T-cell (primary cell): ENCODE data around the gene FAXDC2. TPM values are rescaled to one million over a fixed set of nuclear protein-coding genes. Genes with fewer than 3 reads are reported as not detected.

Experiments used
- ATAC-seq, 4 experiments: fragments of 200-7000 bp in 3 of 4; fragments of 150-1000 bp in 1 of 4; cut with Tn5 transposase; replicated peaks in 1 of 4; 1 replicate in 3 of 4; 2 replicates in 1 of 4; pipeline ENCODE4 v1.10.0; 2021; ENCODE audit warnings: moderate library complexity in 3 of 4, mild to moderate bottlenecking in 2 of 4, moderate number of reproducible peaks in 1 of 4
- CTCF ChIA-PET, 2 donors: fragments of 300-600 bp; sonication (Branson Sonifier 250); formaldehyde crosslinking; loops; one replicate each; lab custom pipeline; 2022; ENCODE audit warnings: antibody characterized with exemption in 2 of 2; lab: Charles Lee
- POLR2A ChIA-PET, 2 donors: fragments of 300-600 bp; sonication (Branson Sonifier 250); formaldehyde crosslinking; loops; one replicate each; lab custom pipeline; 2022; ENCODE audit warnings: antibody characterized with exemption in 2 of 2; lab: Charles Lee
- DNase-seq, 35 experiments: peaks; one replicate each; pipeline versions ENCODE4 v3.0.0 to v3.0.0-alpha.2; 2013 to 2023
- H3K27ac ChIP-seq: one replicate; pipeline ENCODE4 v1.5.1; 2013; ENCODE audit warnings: low read length
- H3K27me3 ChIP-seq, 2 experiments: replicated peaks in 1 of 2; 1 replicate in 1 of 2; 2 replicates in 1 of 2; pipeline versions ENCODE4 v1.6.1 to v1.7.0; 2013; ENCODE audit warnings: low read length in 1 of 2, mixed read lengths in 1 of 2; ENCODE audit not compliant: control insufficient read depth in 2 of 2, insufficient read depth in 2 of 2; ENCODE audit errors: extremely low read depth in 1 of 2
- H3K36me3 ChIP-seq, 2 donors: 1 replicate in 1 of 2; 2 replicates in 1 of 2; pipeline versions ENCODE4 v1.6.1 to v1.7.0; 2013; ENCODE audit warnings: low read length in 1 of 2; ENCODE audit not compliant: control insufficient read depth in 2 of 2, insufficient read depth in 1 of 2; ENCODE audit errors: extremely low read depth in 1 of 2
- H3K4me1 ChIP-seq, 2 experiments: 1 replicate in 1 of 2; 2 replicates in 1 of 2; pipeline versions ENCODE4 v1.6.1 to v1.7.0; 2013; ENCODE audit warnings: low read length in 2 of 2, mixed read lengths in 1 of 2; ENCODE audit not compliant: insufficient read depth in 2 of 2, control insufficient read depth in 1 of 2; ENCODE audit errors: extremely low read depth in 1 of 2
- H3K4me3 ChIP-seq, 2 donors: 1 replicate in 1 of 2; 2 replicates in 1 of 2; pipeline versions ENCODE4 v1.5.1 to v1.7.0; 2013; ENCODE audit warnings: mild to moderate bottlenecking in 2 of 2, low read length in 1 of 2, moderate library complexity in 1 of 2; ENCODE audit not compliant: control insufficient read depth in 1 of 2; ENCODE audit errors: extremely low read depth in 1 of 2
- H3K9me3 ChIP-seq: 2 replicates; pipeline ENCODE4 v1.7.0; 2013
- H3K27ac Mint-ChIP-seq, 2 donors: one replicate each; pipeline ENCODE4 v1.8.0; 2020 to 2021; ENCODE audit warnings: mild to moderate bottlenecking in 2 of 2, mixed read lengths in 2 of 2
- H3K27me3 Mint-ChIP-seq, 2 donors: one replicate each; pipeline ENCODE4 v1.8.0; 2021 to 2022; ENCODE audit warnings: mixed read lengths in 2 of 2
- H3K36me3 Mint-ChIP-seq: one replicate; pipeline ENCODE4 v1.8.0; 2021; ENCODE audit warnings: mixed read lengths
- H3K4me1 Mint-ChIP-seq, 3 donors: one replicate each; pipeline ENCODE4 v1.8.0; 2020 to 2022; ENCODE audit warnings: mixed read lengths in 3 of 3, mild to moderate bottlenecking in 1 of 3
- H3K4me3 Mint-ChIP-seq, 3 donors: one replicate each; pipeline ENCODE4 v1.8.0; 2020 to 2022; ENCODE audit warnings: mild to moderate bottlenecking in 3 of 3, mixed read lengths in 3 of 3, moderate library complexity in 3 of 3
- H3K9me3 Mint-ChIP-seq, 3 donors: one replicate each; pipeline ENCODE4 v1.8.0; 2020 to 2022; ENCODE audit warnings: mixed read lengths in 3 of 3
- WGBS: methylation state at CpG from one replicate; pipeline ENCODE4 v1.1.5; 2013; ENCODE audit warnings: missing lambda C conversion rate; ENCODE audit not compliant: insufficient coverage; 5-methylcytosine and 5-hydroxymethylcytosine counted together
- total RNA-seq, 35 experiments: library from RNA in 6 of 35; stranded (reverse) in 6 of 35; fragments of 120-200 nt in 1 of 35; gene quantifications; one replicate each; pipeline versions ENCODE4 v1.2.1 to v1.2.4 and lab custom pipeline; 2013 to 2026

Gene FAXDC2
- total RNA-seq, 5 donors from 2014 or later (not counting 1 experiment from before 2014, with no cell fraction given) = 0.29 to 0.44 (median 0.38) TPM; not detected in 1

DNA sequence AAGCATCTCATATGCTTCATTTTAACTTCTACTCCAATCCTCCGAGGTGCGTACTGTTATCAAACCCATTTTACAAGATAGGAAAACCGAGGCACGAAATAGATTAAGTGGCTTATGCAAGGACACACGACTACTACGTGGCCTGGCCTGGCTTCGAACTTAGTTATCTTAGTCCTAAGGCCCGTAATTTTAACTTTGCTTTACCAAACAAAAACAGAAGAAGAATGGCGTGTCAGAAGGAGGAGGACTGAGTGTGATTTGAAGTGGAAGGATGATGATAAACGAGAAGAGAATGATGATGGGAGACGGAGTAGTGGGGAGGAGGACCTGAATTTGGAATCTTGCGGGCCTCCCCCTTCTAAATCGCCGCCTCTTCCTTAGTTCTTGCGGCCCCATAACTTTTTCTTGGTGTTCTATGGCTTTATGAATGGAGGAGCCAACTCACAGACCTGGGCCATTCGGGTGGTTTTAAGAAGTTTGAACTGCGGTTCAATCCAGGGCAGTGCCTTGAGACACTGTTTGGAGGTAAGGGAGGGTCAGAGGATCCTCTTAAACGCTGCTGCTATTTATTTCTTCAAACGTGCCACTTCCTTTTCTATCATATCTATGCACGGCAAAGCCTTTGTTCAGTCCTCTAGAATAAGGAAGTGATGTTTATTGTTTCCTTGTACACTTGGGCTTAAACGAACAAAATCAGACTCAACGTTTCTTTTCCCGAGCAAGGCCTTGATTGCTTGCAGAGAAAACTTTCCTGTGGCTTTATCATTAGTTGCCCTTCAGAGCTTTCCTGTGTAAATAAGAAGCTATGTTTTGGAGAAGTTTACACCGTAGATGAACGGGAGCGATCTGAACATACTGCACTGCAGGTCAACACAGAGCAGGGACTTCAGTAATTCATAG lies 8.8 kb upstream of the FAXDC2 start:
- CTCF ChIA-PET = no interaction called here
- POLR2A ChIA-PET = interaction anchor here (0.6 to 0.9 kb wide), 3 partner anchors 78 to 441 kb away, joined by 3 read pairs; no protein-coding TSS in a partner anchor
- H3K27ac Mint-ChIP-seq = peak overlapping the region; percentile 94 to 99
- peaks cover 12% of the 10 kb centered on the region for H3K36me3 Mint-ChIP-seq
- no peaks in the 10 kb centered on the region for H3K27me3 Mint-ChIP-seq
- H3K4me3 Mint-ChIP-seq = peak overlapping the region; percentile 88 to 95 (median 93)
- no peak for ATAC-seq
- Histone ChIP-seq H3K36me3 (peaks cover 3 to 14% of the 10 kb centered on the region in 2 donors), H3K9me3 (no peaks in the 10 kb centered on the region), H3K27ac (peak overlapping the region; percentile 90), H3K4me1 (peaks cover 30 to 35% of the 10 kb centered on the region in 2 experiments), H3K4me3 (peak overlapping the region; percentile 59 to 81), H3K27me3 (no peaks in the 10 kb centered on the region)
- 0% methylated on average over 13 of the region's 26 CpGs for WGBS
- no peaks in the 10 kb centered on the region for H3K9me3 Mint-ChIP-seq
- peak in 11 of 35 experiments; percentile 2 to 47 (median 10) for DNase-seq
- H3K4me1 Mint-ChIP-seq = peaks cover 49 to 57% (median 51%) of the 10 kb centered on the region in 3 donors

DNA sequence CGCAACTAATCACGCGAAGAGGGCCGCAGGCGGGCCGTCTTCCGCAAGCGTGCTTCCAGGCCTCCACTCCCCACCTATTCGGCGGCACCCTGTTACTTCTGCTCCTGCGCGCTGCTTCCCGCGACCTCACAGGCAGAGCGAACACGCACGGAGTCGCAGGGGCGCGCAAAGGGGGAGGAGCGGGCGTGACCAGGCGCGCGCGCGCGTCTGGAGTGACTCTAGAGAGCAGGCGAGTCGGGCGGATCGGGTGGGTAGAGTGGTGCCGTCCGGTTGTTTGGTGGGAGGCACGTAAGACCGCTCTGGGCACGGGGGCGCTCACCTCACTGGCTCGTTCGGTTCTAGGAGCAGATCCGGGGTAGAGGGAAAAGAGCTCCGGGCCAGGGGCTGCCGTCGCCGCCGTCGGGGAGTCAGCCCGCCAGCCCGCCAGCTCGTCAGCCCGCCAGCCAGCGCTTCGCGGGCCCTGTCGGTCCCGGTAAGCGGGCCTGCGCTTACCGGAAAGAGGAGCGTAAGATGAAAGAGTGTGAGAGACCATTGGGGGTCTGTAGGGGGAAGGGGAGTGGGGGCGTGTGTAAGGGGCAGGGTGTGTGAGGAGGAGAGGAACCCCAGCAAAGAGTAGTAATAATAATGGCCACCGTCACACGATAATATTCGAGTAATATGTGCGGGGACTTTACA lies 8.0 kb upstream of the FAXDC2 start, which contains the start of gene CNOT8:
TSS of gene CNOT8 (plus strand) at position 331 of the 675 bp plus-strand sequence. CDS start 4,652 bp downstream, outside the sequence.
- Histone ChIP-seq H3K9me3 (no peaks in the 10 kb centered on the region), H3K27ac (peak within 1 kb of the TSS; percentile 90), H3K4me3 (peak within 1 kb of the TSS; percentile 59 to 81), H3K36me3 (peaks cover 3 to 7% of the 10 kb centered on the region in 2 donors), H3K4me1 (peaks cover 30 to 35% of the 10 kb centered on the region in 2 experiments), H3K27me3 (no peaks in the 10 kb centered on the region)
- Mint-ChIP-seq H3K4me1 (peaks cover 44 to 54% (median 45%) of the 10 kb centered on the region in 3 donors), H3K27ac (peak within 1 kb of the TSS; percentile 94 to 99), H3K27me3 (no peaks in the 10 kb centered on the region), H3K9me3 (no peaks in the 10 kb centered on the region), H3K4me3 (peak within 1 kb of the TSS; percentile 88 to 95 (median 93)), H3K36me3 (peaks cover 10% of the 10 kb centered on the region)
- ChIA-PET CTCF (interaction anchor here in 1 of 2 donors (1.1 kb wide), 1 partner anchor 14 kb away, joined by 3 read pairs; no protein-coding TSS in a partner anchor), POLR2A (interaction anchor here (0.6 to 0.9 kb wide), 4 partner anchors 44 to 441 kb away, joined by 3 to 7 read pairs (median 3); no protein-coding TSS in a partner anchor)
- 1% methylated on average over 40 of the region's 65 CpGs for WGBS
- DNase-seq (peak; percentile 95 to 98 (median 97)), ATAC-seq (peak; percentile 78 to 87 (median 78))

DNA sequence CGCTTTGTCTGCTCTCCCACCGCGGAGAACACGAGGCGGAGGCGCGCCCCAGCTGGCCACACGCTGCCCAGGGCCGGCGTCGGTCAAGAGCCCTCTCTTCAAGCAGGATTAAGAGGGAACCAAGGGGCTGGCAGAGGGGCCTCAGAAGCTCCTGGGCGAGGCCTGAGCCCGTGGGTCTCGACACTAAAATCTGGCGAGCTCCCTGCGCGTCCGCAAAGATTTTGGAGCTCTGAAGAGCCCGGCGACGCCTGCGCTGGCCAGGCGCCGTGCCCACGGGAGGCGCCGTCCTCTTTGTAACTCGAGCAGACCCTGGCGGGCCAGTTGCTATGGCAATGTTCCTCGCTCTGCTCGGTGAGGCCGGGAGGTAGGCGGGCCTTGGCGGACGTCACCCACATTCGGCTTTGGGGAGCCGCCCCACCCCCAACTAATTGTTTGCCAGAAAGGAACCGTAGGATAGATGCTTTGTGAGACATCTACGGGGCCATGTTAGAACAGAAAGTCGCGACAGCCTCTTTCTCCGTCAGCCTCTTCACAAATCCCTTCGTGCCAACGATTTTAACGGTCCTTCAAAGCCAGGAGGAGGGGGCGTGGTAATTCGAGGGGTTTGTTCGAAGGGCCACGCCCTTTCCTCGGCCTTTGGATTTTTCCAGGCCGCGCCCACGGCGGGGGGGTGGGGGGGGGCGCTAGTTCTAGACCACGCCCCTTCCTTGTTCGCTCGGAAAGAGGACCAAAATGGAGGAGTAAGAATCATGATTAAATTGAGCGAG lies 7.3 kb upstream of the FAXDC2 start:
- H3K4me3 ChIP-seq = peak overlapping the region; percentile 59 to 81
- Mint-ChIP-seq H3K4me3 (peak overlapping the region; percentile 88 to 95 (median 93)), H3K9me3 (no peaks in the 10 kb centered on the region), H3K36me3 (peaks cover 8% of the 10 kb centered on the region), H3K4me1 (peaks cover 38 to 47% (median 39%) of the 10 kb centered on the region in 3 donors), H3K27ac (peak overlapping the region; percentile 94 to 99), H3K27me3 (no peaks in the 10 kb centered on the region)
- peaks cover 0 to 3% of the 10 kb centered on the region in 2 donors for H3K36me3 ChIP-seq
- under 1% methylated on average over 40 of the region's 59 CpGs for WGBS
- no peaks in the 10 kb centered on the region for H3K27me3 ChIP-seq
- peaks cover 28 to 30% of the 10 kb centered on the region in 2 experiments for H3K4me1 ChIP-seq
- ATAC-seq (peak; percentile 60 to 65 (median 64)), DNase-seq (peak; percentile 69 to 92 (median 86))
- ChIA-PET CTCF (interaction anchor here in 1 of 2 donors (0.6 to 1.3 kb wide), 3 partner anchors 15 to 205 kb away, joined by 3 to 7 read pairs (median 3); no protein-coding TSS in a partner anchor), POLR2A (interaction anchor here (0.6 to 0.9 kb wide), 5 partner anchors 14 to 110 kb away, joined by 3 to 7 read pairs (median 3); no protein-coding TSS in a partner anchor)
- H3K27ac ChIP-seq = peak overlapping the region; percentile 90
- H3K9me3 ChIP-seq = no peaks in the 10 kb centered on the region

DNA sequence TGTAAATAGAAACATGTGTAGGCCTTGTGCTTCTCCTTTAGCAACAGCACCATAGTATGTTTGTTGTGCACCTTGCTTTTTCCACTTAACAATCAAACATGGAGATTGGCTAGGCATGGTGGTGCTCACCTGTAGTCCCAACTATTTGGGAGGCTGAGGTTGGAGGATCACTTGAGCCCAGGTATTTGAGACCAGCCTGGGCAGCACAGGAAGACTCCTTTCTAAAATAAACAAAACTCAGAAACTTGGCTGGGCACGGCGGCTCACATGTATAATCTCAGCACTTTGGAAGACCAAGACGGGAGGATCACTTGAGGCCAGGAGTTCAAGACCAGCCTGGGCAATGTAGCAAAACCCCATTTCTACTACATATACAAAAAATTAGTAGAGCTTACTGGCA lies 948 bp upstream of the FAXDC2 start:
- no peaks in the 10 kb centered on the region for H3K27me3 ChIP-seq
- Mint-ChIP-seq H3K27ac (no peak overlapping the region), H3K4me1 (peaks cover 2 to 15% (median 3%) of the 10 kb centered on the region in 3 donors), H3K9me3 (no peaks in the 10 kb centered on the region), H3K4me3 (no peak overlapping the region), H3K27me3 (no peaks in the 10 kb centered on the region), H3K36me3 (no peaks in the 10 kb centered on the region)
- H3K36me3 ChIP-seq = no peaks in the 10 kb centered on the region
- no peak overlapping the region for H3K27ac ChIP-seq
- ChIA-PET CTCF (no interaction called here), POLR2A (interaction anchor here in 1 of 2 donors (1.3 kb wide), 1 partner anchor 83 kb away, joined by 3 read pairs; no protein-coding TSS in a partner anchor)
- H3K4me1 ChIP-seq = no peaks in the 10 kb centered on the region
- ATAC-seq (no peak), DNase-seq (no peak)
- no peaks in the 10 kb centered on the region for H3K9me3 ChIP-seq
- WGBS = 94% methylated on average over 2 of the region's 3 CpGs
- no peak overlapping the region for H3K4me3 ChIP-seq

DNA sequence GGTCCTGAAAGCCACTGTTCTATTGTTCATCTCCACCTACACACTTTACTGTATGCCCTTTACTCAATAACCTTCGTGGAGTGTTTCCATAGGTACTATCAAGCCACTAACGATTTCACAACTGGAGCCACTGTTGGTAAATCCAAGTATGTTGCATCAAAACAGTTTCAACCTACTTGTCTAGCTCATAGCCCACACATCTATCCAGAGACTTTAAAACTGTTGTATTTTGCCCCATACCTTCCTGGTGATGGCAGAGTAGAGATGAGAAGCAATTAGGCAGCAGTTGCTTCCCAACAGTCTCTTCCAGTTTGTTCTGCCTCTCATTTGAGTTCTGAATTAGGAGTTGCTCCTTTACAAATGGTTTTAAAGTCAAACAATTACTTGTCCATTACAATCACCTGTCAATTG lies 607 bp downstream of the FAXDC2 start:
- Mint-ChIP-seq H3K27ac (no peak overlapping the region), H3K9me3 (no peaks in the 10 kb centered on the region), H3K36me3 (no peaks in the 10 kb centered on the region), H3K4me3 (no peak overlapping the region), H3K4me1 (peaks cover 2 to 15% (median 3%) of the 10 kb centered on the region in 3 donors), H3K27me3 (no peaks in the 10 kb centered on the region)
- H3K27me3 ChIP-seq = no peaks in the 10 kb centered on the region
- no peak for DNase-seq
- no peaks in the 10 kb centered on the region for H3K9me3 ChIP-seq
- no peaks in the 10 kb centered on the region for H3K4me1 ChIP-seq
- H3K27ac ChIP-seq = no peak overlapping the region
- no peaks in the 10 kb centered on the region for H3K36me3 ChIP-seq
- WGBS = 36% methylated on average over 2 of the region's 2 CpGs
- ChIA-PET POLR2A (no interaction called here), CTCF (no interaction called here)
- no peak for ATAC-seq
- H3K4me3 ChIP-seq = no peak overlapping the region
